K562 (cell line): ENCODE results near the gene PHF19. TPM values are rescaled to one million over a fixed set of nuclear protein-coding genes. Genes with fewer than 3 reads are reported as not detected.

ENCODE experiments used
- FIP1L1 ChIP-seq: fragments of 200-400 bp; formaldehyde crosslinking; IDR thresholded peaks from 2 replicates; pipeline ENCODE4 v1.6.1; 2018; ENCODE audit warnings: mild to moderate bottlenecking, low read depth, low read length; ENCODE audit not compliant: poor library complexity, severe bottlenecking
- MAFF ChIP-seq: IDR thresholded peaks from 2 replicates; pipeline ENCODE4 v1.6.1; 2012; ENCODE audit warnings: low read length, improper control_type of control experiment
- STAT6 ChIP-seq: sonication (generic); formaldehyde crosslinking; IDR thresholded peaks from 2 replicates; pipeline ENCODE4 v1.8.1; 2023; ENCODE audit warnings: mild to moderate bottlenecking, missing genetic modification reagents
- ZBTB17 ChIP-seq: fragments of 450-650 bp; formaldehyde crosslinking; IDR thresholded peaks from 2 replicates; pipeline ENCODE4 v1.4.0; 2020; ENCODE audit warnings: mild to moderate bottlenecking
- ZFP36 ChIP-seq: fragments of 150-350 bp; IDR thresholded peaks from 2 replicates; pipeline ENCODE4 v1.6.1; 2018; ENCODE audit warnings: low read length, low read depth; ENCODE audit not compliant: partially characterized antibody
- ZNF133 ChIP-seq: fragments of 250-450 bp; sonication (Bioruptor Pico); IDR thresholded peaks from 2 replicates; pipeline ENCODE4 v1.4.0; 2020; ENCODE audit warnings: mild to moderate bottlenecking
- polyA plus RNA-seq, 8 experiments: library from polyadenylated mRNA; depleted of rRNA in 4 of 8; stranded (reverse) in 5 of 8; unstranded in 3 of 8; fragments of >200 nt; fragmentation: Nextera tagmentation in 2 of 8; fragmentation: Illumina TruSeq in 1 of 8; extraction: Ambion mirVana in 2 of 8; extraction: Trizol in 1 of 8; gene quantifications; 2 replicates each; pipeline versions ENCODE4 v1.2.1 to v1.2.3, GENCODE V29; 2011 to 2014; ENCODE audit warnings: inconsistent platforms in 1 of 8, missing spikeins in 1 of 8
- total RNA-seq, 7 experiments: library from RNA; depleted of rRNA in 6 of 7; stranded (reverse); fragments of >200 nt in 6 of 7; fragmentation: Illumina TruSeq in 2 of 7; extraction: Trizol in 2 of 7; gene quantifications; 2 replicates each; pipeline versions ENCODE4 v1.2.1 to v1.2.3, GENCODE V29; 2011 to 2021; ENCODE audit warnings: low replicate concordance in 1 of 7

PHF19 gene
- total and polyA plus RNA-seq, 9 of the 15 experiments (the other 6 are each of a cell fraction or from before 2014, with no cell fraction given): 95.8 to 403 (median 255) TPM

GRCh38 chr9:120890320-120891244 is 13.6 kb upstream of the PHF19 start (continued):
- TF ChIP-seq STAT6 (CRISPR knock-in tag) (no peak), ZNF133 (CRISPR knock-in tag) (no peak), FIP1L1 (no peak), ZBTB17 (no peak), MAFF (no peak), ZFP36 (peak; percentile 100)
- TF ChIP-seq, all 486 proteins: peak for 10
